HG03066 (cell line): Measurements from ENCODE around the gene PIK3AP1.
"Not testable (repeated sequence)": the region's sequence is repeated elsewhere in the genome, so short reads cannot be mapped to it uniquely, and the experiment has no call there.

Source experiments
- ATAC-seq: cut with Tn5 transposase; IDR thresholded peaks from one replicate; pipeline ENCODE4 v1.9.1; 2021; ENCODE audit warnings: low read depth; ENCODE audit not compliant: unreplicated experiment

The PIK3AP1 gene

GRCh38 chr10:96737307-96737902, 17.1 kb upstream of the PIK3AP1 start:
- ATAC-seq: not testable (repeated sequence)

- no peak for ATAC-seq
Observed at GRCh38 chr10:96724621-96725020, 4.3 kb upstream of the PIK3AP1 start.

DNA sequence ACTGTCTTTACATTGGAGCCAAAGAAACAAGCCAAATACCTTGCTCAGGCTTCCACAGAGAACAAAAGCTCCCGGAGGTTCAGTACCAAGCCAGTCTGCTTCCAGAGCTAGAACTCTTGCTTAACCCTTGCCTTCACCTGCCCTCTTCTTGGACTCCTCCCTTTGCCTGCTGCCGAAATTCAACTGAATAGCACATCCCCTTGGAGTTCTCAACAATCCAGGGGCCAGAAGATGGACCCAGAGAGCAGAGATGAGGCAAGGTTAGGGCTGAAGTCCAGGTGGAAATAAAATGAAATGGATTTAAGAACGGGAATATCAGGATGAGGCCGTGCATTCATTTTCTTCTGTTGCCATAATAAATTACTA, 876 bp upstream of the PIK3AP1 start:
- ATAC-seq: no peak

- ATAC-seq: peak; percentile 64
Observed at GRCh38 chr10:96719850-96720421, 378 bp downstream of the PIK3AP1 start.

DNA sequence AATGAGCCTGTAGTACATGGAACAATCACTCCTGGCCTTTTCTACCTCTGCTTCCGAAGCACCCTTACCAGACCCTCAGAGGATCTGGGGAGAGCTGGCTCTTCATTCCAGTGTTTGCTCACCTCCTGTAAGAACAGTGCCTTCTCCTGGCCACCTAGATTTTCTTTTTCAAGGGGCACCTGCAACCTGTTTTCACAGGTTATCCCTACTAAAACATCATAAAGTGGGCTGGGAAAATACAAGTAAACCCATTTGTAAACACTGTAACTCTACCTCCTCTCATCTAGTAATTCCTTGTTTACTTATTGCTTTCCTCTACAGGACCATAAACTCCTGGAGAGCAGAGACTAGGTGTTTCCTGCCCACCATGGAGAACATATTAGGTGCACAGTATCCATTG, 1.1 kb downstream of the PIK3AP1 start:
- no peak for ATAC-seq

GRCh38 chr10:96718304-96718990, 1.9 kb downstream of the PIK3AP1 start:
- ATAC-seq: no peak

DNA sequence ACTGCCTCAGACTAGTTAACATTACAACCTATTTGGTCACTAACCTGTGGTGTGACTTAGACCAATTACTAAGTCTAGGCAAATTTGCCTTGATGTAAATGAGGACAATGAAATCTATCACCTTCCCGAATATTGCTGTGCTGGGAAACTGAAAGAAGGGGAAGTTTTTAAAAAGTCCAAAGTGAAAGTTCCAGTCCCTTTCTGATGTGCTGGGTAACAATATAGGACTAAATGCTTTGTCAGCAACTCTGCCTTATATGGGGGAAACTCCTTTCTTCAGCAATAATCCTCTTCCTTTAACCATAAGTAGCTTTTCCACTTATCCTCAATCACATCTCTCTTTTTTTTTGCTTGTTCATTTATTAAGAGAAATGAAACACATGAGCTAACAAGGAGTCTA, 3.9 kb downstream of the PIK3AP1 start:
- no peak for ATAC-seq

DNA sequence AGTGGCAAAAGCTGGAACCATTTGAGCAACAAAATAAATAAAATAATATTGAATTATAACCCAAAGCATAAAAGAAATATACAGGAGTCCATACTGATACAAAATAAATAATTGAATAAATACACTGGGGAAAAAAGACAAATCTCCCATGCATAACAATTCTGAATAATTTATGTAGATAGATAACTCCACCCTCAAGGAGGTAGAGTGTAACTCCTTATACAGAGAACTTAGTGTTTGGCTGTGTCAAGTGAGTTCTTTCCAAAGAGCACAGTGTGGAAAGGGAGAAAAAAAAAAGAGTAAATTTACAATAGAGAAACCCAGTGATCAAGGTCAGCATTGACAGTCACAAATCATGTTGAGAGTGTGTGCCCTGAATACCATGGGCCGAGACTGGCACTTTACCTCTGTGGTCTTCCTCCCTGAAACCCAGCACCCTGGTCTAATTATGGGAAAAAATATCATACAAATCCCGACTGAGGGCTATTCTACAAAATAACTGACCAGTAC, 5.5 kb downstream of the PIK3AP1 start:
- ATAC-seq: no peak

- no peak for ATAC-seq
Observed at GRCh38 chr10:96714031-96714590, 6.2 kb downstream of the PIK3AP1 start.

GRCh38 chr10:96712662-96713271, 7.5 kb downstream of the PIK3AP1 start:
- no peak for ATAC-seq

DNA sequence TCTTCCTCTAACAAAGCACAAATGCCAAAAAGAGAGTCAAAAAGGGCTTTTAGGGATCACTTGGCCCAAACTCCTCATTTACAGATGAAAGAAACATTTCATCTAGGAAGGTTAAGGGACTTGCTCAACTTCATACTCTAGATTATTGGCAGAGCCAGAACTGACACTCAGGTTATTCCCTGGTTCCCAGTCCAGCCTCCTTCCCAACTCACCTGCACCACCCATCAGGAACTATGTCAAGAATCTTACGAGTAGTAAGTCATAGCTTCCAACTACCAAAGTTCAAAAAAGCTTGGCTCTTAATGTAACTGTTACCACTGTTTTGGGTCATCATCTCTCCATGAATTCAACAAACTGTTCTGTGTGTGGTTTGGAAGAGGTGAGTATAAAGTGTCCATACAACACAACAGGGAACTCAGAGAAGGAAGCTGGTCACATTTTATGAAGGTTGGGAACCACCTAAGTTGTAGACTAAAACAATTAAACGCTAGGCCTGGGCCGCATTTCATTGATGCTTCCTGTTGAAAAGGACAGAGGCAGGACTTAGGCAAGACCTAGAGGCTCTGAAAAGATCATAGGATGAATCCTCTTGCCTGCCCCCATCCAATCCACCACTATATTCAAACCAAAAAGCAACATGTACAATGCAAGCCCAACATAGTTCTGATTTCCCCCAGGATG, 9.1 kb downstream of the PIK3AP1 start:
- no peak for ATAC-seq

- no peak for ATAC-seq
Observed at GRCh38 chr10:96709525-96709924, 10.8 kb downstream of the PIK3AP1 start.

DNA sequence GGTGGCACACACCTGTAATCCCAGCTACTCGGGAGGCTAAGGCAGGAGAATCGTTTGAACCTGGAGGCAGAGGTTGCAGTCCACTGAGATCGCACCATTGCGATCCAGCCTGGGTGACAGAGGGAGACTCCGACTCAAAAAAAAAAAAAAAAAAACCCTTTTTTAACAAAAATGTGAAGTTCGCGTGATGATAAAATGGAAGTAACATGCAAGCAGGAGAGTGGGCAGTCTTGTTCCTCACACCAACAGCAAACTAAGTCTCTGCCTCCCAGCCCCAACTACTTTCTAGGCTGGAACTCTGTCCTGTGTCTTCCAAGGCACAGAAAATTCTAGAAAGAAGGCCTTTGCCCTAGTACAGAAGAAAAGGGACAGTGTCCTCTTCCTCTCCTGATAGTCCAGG, 11.3 kb downstream of the PIK3AP1 start:
- no peak for ATAC-seq

DNA sequence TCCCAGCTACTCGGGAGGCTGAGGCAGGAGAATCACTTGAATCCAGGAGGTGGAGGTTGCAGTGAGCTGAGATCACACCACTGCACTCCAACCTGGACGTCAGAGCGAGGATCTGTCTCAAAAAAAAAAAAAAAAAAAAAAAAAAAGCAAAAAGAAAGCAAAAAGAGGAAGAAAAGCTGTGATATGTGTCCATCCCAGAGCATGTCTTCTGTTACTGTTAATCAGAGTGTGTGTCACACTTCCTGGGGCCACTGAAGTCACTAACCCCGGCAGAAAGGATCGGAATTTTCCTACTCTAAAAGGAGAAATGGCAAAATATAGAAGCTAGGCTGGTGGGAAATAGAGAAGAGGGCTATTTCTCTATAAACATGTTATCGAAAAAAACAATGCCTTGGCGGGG, 11.9 kb downstream of the PIK3AP1 start:
- ATAC-seq: no peak

GRCh38 chr10:96706331-96706853, 13.9 kb downstream of the PIK3AP1 start:
- peak; percentile 44 for ATAC-seq

DNA sequence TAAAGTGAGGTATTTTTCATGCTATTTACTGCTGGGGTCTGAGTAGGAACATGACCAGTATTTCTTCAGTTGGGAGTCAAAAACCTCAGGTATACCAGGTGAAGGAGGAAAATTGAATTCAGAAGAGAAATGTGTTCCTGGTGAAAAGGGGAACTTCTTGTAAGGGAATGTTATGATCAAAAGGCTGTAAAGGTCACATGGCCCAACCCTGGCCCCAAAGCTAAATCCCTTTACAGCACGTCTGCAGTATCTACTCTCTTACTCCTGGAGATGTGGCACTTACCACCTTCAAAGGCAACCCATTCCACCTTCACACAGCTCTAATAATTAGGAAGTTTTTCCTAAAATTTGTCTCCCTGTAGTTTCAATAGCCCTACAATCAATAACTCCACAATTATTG, 15.2 kb downstream of the PIK3AP1 start:
- no peak for ATAC-seq

- no peak for ATAC-seq
Observed at GRCh38 chr10:96704563-96704962, 15.8 kb downstream of the PIK3AP1 start.

DNA sequence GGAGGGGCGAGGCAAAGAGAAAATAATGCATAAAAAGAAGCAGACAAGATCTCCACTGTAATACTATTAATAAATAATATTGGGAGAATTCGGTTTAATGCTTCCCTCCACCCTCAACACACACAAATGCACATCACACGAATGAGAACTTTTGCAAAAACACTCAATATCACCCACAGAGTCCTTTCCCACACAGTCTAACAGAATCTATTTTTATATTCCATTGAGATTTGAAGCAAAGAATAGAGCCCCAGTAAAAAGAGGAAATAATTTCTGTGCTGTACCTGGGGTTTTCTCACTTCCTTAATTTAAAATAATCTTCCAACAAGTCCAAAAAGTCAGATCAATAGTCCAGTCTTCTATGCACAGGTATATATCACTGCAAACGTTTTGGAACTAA, 17.0 kb downstream of the PIK3AP1 start:
- no peak for ATAC-seq

DNA sequence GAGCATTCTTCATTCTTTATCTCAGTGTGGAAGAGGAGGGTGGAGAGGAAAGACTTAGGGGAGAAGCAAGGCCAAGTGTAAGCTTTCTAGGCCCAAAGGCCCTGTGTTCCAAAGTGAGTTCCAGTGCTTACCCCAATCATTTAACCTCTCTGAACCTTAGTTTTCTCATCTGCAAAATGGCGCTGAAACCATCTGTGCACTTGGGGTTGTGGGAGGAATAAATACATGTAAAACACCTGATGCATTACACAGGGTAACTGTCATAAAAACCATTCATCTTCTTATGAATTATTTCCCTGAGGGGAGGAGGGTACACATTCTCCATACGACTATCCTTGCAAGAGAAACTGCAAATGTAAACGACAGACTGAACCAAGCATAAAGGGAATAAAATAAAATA, 19.0 kb downstream of the PIK3AP1 start:
- no peak for ATAC-seq

DNA sequence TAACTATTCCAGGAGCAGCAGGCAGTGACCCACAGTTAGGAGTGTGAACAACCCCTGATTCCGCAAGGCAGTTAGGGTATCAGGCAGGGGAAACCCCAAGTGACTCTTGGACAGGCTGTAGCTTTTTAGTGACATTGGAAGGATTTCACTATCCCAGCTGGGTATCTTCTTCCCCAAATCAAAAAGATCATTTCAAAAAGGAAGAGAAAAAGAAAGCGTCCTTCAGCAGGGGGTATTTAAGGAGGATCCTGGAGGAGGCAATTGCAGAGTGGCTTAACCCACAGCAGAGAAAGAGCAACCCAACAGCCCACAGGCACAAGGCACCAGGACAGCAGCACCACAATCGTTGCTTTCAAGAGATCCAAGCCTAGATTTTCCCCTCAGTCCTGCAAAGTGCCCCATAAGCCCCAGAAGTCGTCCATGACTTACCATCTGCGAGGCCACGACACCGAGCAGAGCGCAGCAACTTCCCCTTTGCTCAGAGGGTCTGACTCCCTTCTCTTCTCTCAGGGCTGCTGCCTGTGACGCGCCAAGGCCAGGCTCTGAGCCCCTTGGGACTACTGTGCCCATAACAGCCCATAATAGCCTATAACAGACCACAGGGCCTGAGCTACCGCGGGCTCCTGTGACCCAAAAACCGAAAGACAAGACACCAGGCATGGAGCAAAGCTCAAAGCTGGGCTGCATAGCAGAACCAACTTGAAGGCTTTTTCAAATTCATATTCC, 19.8 kb downstream of the PIK3AP1 start:
- ATAC-seq: peak; percentile 74
